GM23338 (cell line): ENCODE results near the gene REEP3. TPM values are rescaled to one million over a fixed set of nuclear protein-coding genes. Genes with fewer than 3 reads are reported as not detected.

Source experiments
- ATAC-seq: fragments of 200-7000 bp; cut with Tn5 transposase; 3 replicates; pipeline ENCODE4 v1.9.1; 2020
- DNase-seq: peaks from one replicate; pipeline ENCODE4 v3.0.0-alpha.2; 2015; ENCODE audit warnings: low spot score
- H2AFZ ChIP-seq: fragments of 200-600 bp; sonication (generic); 2 replicates; pipeline ENCODE4 v1.8.0; 2016; ENCODE audit warnings: antibody characterized with exemption, mild to moderate bottlenecking, moderate library complexity
- H3F3A ChIP-seq: fragments of 200-600 bp; sonication (generic); replicated peaks from 2 replicates; pipeline ENCODE4 v1.8.0; 2017; ENCODE audit warnings: antibody characterized with exemption, mixed run types, low read depth
- H3K27ac ChIP-seq: fragments of 200-600 bp; sonication (generic); 2 replicates; pipeline ENCODE4 v1.6.1; 2016; ENCODE audit warnings: low read depth
- H3K27me3 ChIP-seq: fragments of 200-600 bp; sonication (generic); 2 replicates; pipeline ENCODE4 v1.8.0; 2016; ENCODE audit warnings: mild to moderate bottlenecking, mixed run types, moderate library complexity; ENCODE audit not compliant: insufficient read depth
- H3K36me3 ChIP-seq: fragments of 200-600 bp; sonication (generic); 2 replicates; pipeline ENCODE4 v1.8.0; 2016; ENCODE audit warnings: mild to moderate bottlenecking; ENCODE audit not compliant: insufficient read depth
- H3K4me1 ChIP-seq: fragments of 200-600 bp; sonication (generic); 2 replicates; pipeline ENCODE4 v1.8.0; 2016; ENCODE audit warnings: mild to moderate bottlenecking, moderate library complexity; ENCODE audit not compliant: insufficient read depth
- H3K4me2 ChIP-seq: fragments of 200-600 bp; sonication (generic); 2 replicates; pipeline ENCODE4 v1.7.1; 2017; ENCODE audit warnings: mixed run types
- H3K4me3 ChIP-seq: fragments of 200-600 bp; sonication (generic); 2 replicates; pipeline ENCODE4 v1.6.1; 2016; ENCODE audit warnings: mixed run types
- H3K79me2 ChIP-seq: fragments of 200-600 bp; sonication (generic); replicated peaks from 2 replicates; pipeline ENCODE4 v1.8.0; 2017; ENCODE audit warnings: mild to moderate bottlenecking; ENCODE audit not compliant: insufficient read depth
- H3K9me2 ChIP-seq: fragments of 200-600 bp; sonication (generic); 2 replicates; pipeline ENCODE4 v1.8.0; 2017; ENCODE audit not compliant: insufficient read depth
- H4K20me1 ChIP-seq: fragments of 200-600 bp; sonication (generic); replicated peaks from 2 replicates; pipeline ENCODE4 v1.8.0; 2017; ENCODE audit warnings: mild to moderate bottlenecking; ENCODE audit not compliant: insufficient read depth
- H3K27ac Mint-ChIP-seq: 2 replicates; pipeline ENCODE4 v1.8.0; 2020; ENCODE audit warnings: inconsistent platforms, mild to moderate bottlenecking, moderate library complexity, mixed read lengths
- H3K27me3 Mint-ChIP-seq: 3 replicates; pipeline ENCODE4 v1.8.0; 2022; ENCODE audit warnings: low read depth, mild to moderate bottlenecking, moderate library complexity, mixed read lengths, inconsistent platforms; ENCODE audit not compliant: insufficient read depth, poor library complexity
- H3K36me3 Mint-ChIP-seq: 3 replicates; pipeline ENCODE4 v1.8.0; 2021; ENCODE audit warnings: low read depth, mild to moderate bottlenecking, inconsistent platforms, moderate library complexity, mixed read lengths
- H3K4me1 Mint-ChIP-seq: 3 replicates; pipeline ENCODE4 v1.8.0; 2020; ENCODE audit warnings: mild to moderate bottlenecking, inconsistent platforms, mixed read lengths
- H3K4me3 Mint-ChIP-seq: 3 replicates; pipeline ENCODE4 v1.8.0; 2021; ENCODE audit warnings: moderate library complexity, mild to moderate bottlenecking, inconsistent platforms, mixed read lengths
- H3K9me3 Mint-ChIP-seq: 3 replicates; pipeline ENCODE4 v1.8.0; 2020; ENCODE audit warnings: moderate library complexity, mild to moderate bottlenecking, inconsistent platforms, mixed read lengths
- CREB1 ChIP-seq: fragments of 250-450 bp; sonication (Bioruptor Pico); IDR thresholded peaks from 2 replicates; pipeline ENCODE4 v1.5.0; 2020; ENCODE audit warnings: low read depth, mild to moderate bottlenecking, moderate library complexity
- EZH2 ChIP-seq: fragments of 200-600 bp; sonication (generic); IDR thresholded peaks from one replicate; pipeline ENCODE4 v1.8.0; 2017; ENCODE audit warnings: antibody characterized with exemption, mild to moderate bottlenecking, low read depth; ENCODE audit not compliant: unreplicated experiment
- EZH2phosphoT487 ChIP-seq: fragments of 200-600 bp; sonication (generic); IDR thresholded peaks from one replicate; pipeline ENCODE4 v1.8.1; 2018; ENCODE audit warnings: antibody characterized with exemption; ENCODE audit not compliant: unreplicated experiment
- JUNB ChIP-seq: IDR thresholded peaks from one replicate; pipeline ENCODE4 v1.6.1; 2016; ENCODE audit warnings: antibody characterized with exemption; ENCODE audit not compliant: unreplicated experiment
- POLR2AphosphoS5 ChIP-seq: IDR thresholded peaks from 2 replicates; pipeline ENCODE4 v1.6.1; 2016; ENCODE audit warnings: antibody characterized with exemption, low read depth
- STAT1 ChIP-seq: IDR thresholded peaks from one replicate; pipeline ENCODE4 v1.6.1; 2016; ENCODE audit warnings: antibody characterized with exemption; ENCODE audit not compliant: unreplicated experiment
- ZNF114 ChIP-seq: fragments of 250-450 bp; sonication (Bioruptor Pico); IDR thresholded peaks from 2 replicates; pipeline ENCODE4 v1.5.0; 2020; ENCODE audit warnings: mild to moderate bottlenecking, moderate library complexity
- ZNF331 ChIP-seq: fragments of 250-450 bp; sonication (Bioruptor Pico); IDR thresholded peaks from 2 replicates; pipeline ENCODE4 v1.5.0; 2020; ENCODE audit warnings: low read depth, mild to moderate bottlenecking, moderate library complexity
- polyA plus RNA-seq: library from polyadenylated mRNA; unstranded; fragments of >200 nt; fragmentation: Nextera tagmentation; extraction: Ambion mirVana; gene quantifications from 2 replicates; pipeline ENCODE4 v1.2.1, GENCODE V29; 2016
- total RNA-seq: library from RNA; depleted of rRNA; stranded (reverse); fragments of >200 nt; shearing (Covaris generic); gene quantifications from 2 replicates; pipeline ENCODE4 v1.2.3, GENCODE V29; 2014
- TF ChIP-seq, protein P1 (sequence below), 2 experiments: fragments of 200-600 bp in 1 of 2; sonication (generic) in 1 of 2; conservative IDR thresholded peaks; 2 replicates each; pipeline versions ENCODE4 v1.5.1 to v1.6.1; 2016 to 2017; ENCODE audit warnings: antibody characterized with exemption in 2 of 2, low read depth in 2 of 2, mild to moderate bottlenecking in 2 of 2, moderate library complexity in 1 of 2
- TF ChIP-seq, protein P2 (sequence below): IDR thresholded peaks from one replicate; pipeline ENCODE4 v1.6.1; 2018; ENCODE audit warnings: antibody characterized with exemption; ENCODE audit not compliant: unreplicated experiment
- TF ChIP-seq, protein P3 (sequence below): IDR thresholded peaks from 2 replicates; pipeline ENCODE4 v1.6.1; 2016; ENCODE audit warnings: antibody characterized with exemption

The REEP3 gene
- total and polyA plus RNA-seq, 2 experiments from 2014 or later, result 29.5 to 48.7 TPM

DNA sequence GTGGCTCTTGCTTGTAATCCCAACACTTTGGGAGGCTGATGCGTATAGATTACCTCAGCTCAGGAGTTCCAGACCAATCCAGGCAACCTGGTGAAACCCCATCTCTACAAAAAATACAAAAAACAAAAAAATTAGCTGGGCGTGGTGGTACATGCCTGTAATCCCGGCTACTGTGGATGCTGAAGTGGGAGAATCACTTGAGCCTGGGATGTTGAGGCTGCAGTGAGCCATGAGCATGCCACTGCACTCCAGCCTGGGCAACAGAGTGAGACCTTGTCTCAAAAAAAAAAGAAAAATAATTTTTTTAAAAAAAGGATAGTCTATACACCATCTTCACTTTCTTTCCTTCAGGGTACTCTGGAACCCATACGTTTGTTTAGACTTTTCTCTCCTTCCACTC is 6.2 kb downstream of the REEP3 start:
- H3K4me3 Mint-ChIP-seq, result no peak overlapping the region

More for the DNA sequence above, 6.2 kb downstream of the REEP3 start:
- Histone ChIP-seq H3K79me2 (peaks cover 100% of the 10 kb centered on the region), H4K20me1 (peaks cover 29% of the 10 kb centered on the region), H3K4me3 (no peak overlapping the region), H3K4me2 (no peak overlapping the region), H2AFZ (no peak overlapping the region), H3K27me3 (no peaks in the 10 kb centered on the region), H3K4me1 (peaks cover 17% of the 10 kb centered on the region), H3F3A (no peaks in the 10 kb centered on the region), H3K27ac (no peak overlapping the region), H3K36me3 (no peaks in the 10 kb centered on the region), H3K9me2 (no peaks in the 10 kb centered on the region)
- ATAC-seq (no peak), DNase-seq (no peak)
- H3K4me1 Mint-ChIP-seq, result peaks cover 23% of the 10 kb centered on the region
- TF ChIP-seq, protein P1, sequence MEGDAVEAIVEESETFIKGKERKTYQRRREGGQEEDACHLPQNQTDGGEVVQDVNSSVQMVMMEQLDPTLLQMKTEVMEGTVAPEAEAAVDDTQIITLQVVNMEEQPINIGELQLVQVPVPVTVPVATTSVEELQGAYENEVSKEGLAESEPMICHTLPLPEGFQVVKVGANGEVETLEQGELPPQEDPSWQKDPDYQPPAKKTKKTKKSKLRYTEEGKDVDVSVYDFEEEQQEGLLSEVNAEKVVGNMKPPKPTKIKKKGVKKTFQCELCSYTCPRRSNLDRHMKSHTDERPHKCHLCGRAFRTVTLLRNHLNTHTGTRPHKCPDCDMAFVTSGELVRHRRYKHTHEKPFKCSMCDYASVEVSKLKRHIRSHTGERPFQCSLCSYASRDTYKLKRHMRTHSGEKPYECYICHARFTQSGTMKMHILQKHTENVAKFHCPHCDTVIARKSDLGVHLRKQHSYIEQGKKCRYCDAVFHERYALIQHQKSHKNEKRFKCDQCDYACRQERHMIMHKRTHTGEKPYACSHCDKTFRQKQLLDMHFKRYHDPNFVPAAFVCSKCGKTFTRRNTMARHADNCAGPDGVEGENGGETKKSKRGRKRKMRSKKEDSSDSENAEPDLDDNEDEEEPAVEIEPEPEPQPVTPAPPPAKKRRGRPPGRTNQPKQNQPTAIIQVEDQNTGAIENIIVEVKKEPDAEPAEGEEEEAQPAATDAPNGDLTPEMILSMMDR (conservative IDR thresholded peaks at IDR 0.05; ENCODE audit: low read depth in 2 of 2), result no peak
- TF ChIP-seq JUNB (no peak), ZNF331 (CRISPR knock-in tag) (no peak), ZNF114 (CRISPR knock-in tag) (no peak), STAT1 (no peak), POLR2AphosphoS5 (no peak), EZH2 (no peak), CREB1 (CRISPR knock-in tag) (no peak), EZH2phosphoT487 (no peak)
- TF ChIP-seq, protein P2, sequence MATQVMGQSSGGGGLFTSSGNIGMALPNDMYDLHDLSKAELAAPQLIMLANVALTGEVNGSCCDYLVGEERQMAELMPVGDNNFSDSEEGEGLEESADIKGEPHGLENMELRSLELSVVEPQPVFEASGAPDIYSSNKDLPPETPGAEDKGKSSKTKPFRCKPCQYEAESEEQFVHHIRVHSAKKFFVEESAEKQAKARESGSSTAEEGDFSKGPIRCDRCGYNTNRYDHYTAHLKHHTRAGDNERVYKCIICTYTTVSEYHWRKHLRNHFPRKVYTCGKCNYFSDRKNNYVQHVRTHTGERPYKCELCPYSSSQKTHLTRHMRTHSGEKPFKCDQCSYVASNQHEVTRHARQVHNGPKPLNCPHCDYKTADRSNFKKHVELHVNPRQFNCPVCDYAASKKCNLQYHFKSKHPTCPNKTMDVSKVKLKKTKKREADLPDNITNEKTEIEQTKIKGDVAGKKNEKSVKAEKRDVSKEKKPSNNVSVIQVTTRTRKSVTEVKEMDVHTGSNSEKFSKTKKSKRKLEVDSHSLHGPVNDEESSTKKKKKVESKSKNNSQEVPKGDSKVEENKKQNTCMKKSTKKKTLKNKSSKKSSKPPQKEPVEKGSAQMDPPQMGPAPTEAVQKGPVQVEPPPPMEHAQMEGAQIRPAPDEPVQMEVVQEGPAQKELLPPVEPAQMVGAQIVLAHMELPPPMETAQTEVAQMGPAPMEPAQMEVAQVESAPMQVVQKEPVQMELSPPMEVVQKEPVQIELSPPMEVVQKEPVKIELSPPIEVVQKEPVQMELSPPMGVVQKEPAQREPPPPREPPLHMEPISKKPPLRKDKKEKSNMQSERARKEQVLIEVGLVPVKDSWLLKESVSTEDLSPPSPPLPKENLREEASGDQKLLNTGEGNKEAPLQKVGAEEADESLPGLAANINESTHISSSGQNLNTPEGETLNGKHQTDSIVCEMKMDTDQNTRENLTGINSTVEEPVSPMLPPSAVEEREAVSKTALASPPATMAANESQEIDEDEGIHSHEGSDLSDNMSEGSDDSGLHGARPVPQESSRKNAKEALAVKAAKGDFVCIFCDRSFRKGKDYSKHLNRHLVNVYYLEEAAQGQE, result no peak
- TF ChIP-seq, protein P3, sequence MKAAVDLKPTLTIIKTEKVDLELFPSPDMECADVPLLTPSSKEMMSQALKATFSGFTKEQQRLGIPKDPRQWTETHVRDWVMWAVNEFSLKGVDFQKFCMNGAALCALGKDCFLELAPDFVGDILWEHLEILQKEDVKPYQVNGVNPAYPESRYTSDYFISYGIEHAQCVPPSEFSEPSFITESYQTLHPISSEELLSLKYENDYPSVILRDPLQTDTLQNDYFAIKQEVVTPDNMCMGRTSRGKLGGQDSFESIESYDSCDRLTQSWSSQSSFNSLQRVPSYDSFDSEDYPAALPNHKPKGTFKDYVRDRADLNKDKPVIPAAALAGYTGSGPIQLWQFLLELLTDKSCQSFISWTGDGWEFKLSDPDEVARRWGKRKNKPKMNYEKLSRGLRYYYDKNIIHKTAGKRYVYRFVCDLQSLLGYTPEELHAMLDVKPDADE, result no peak
- H3K36me3 Mint-ChIP-seq, result peaks cover 6% of the 10 kb centered on the region
- H3K27ac Mint-ChIP-seq, result no peak overlapping the region
- peaks cover 3% of the 10 kb centered on the region for H3K27me3 Mint-ChIP-seq
- no peaks in the 10 kb centered on the region for H3K9me3 Mint-ChIP-seq
